HG03457 (cell line): Measurements from ENCODE around the gene PRRT3.
A peak's percentile ranks its signal among the peaks of the same experiment; 100 is the strongest.
"Not testable (repeated sequence)": the region's sequence is repeated elsewhere in the genome, so short reads cannot be mapped to it uniquely, and the experiment has no call there.

ENCODE experiments used
- ATAC-seq: cut with Tn5 transposase; IDR thresholded peaks from one replicate; pipeline ENCODE4 v1.9.1; 2021; ENCODE audit warnings: moderate number of reproducible peaks; ENCODE audit not compliant: unreplicated experiment

The PRRT3 gene

DNA sequence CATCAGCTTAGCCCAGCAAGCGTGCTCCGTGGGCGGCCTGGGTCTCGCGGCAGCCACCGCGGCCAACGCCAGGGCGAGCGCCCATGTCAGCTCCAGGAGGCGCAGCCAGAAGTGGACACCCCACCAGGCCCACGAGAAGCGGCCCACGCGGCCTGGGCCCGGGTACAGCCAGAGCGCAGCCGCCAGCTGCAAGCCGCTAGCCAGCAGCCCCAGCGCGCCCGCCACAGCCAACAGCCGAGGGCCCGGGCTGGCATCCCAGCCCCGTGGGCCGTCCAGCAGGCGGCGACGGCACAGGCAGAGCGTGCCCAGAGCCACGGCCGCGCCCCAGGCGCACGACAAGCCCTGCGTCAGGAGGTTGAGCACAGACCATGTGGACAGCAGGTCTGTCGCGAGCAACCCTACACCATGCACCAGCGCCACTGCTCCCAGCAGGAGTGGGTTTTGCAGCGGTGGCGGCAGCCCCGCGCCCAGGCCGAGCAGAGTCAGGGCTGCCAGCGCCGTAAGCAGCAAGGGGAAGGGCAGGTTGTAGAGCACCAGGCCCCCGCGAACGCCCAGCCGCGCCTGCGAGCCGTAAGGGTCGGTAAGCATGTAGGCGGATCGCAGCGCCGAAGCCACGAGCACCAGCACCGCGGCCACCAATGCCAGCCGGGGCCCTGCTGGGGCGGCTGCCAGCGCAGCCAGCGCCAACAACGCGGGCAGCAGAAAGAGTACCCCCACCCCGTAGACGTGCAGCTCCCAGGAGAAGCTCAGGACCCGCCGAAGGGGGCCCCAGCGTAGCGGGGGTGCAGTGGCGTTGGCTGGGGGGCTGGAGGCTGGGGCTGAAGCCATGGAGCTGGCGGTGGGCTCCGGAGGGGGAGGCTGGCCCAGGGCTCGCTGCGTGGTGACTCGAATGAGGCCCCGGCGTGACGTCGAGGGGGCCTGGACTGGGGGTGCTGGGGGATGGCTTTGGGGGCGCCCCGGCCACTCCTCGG is 4.9 kb downstream of the PRRT3 start:
- no peak for ATAC-seq

- ATAC-seq, result peak; percentile 63
These were observed 5.8 kb downstream of the PRRT3 start for GRCh38 chr3:9946112-9947024.

GRCh38 chr3:9945358-9945757 is 6.8 kb downstream of the PRRT3 start:
- no peak for ATAC-seq

GRCh38 chr3:9944271-9944670 is 7.9 kb downstream of the PRRT3 start:
- no peak for ATAC-seq

DNA sequence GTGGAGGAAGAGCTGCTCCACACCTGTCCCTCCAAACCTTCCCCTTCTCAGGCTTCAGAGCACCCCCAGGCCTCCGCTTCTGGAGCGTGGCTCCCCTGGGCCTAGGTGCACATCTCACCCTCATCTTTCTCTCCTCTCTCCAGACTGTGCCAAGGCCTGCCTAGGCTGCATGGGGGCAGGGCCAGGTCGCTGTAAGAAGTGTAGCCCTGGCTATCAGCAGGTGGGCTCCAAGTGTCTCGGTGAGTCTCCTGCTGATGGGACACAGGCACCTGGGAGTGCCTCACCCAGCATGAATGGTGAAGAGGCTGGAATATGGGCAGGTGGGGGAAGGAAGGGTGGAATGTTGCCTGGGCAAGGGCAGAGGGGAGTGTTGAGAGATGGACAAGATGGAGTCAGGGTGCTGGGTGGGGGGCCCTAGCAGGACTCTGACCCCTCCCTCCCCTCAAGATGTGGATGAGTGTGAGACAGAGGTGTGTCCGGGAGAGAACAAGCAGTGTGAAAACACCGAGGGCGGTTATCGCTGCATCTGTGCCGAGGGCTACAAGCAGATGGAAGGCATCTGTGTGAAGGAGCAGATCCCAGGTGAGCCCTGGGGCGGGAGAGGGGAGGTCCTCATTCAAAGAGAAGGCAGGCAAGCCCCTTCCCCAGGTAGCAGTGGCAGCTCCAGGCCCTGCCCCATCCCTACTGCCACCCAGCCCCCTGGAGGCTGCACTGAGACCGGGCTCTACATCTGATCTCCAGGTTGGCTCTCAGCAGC is 9.1 kb downstream of the PRRT3 start:
- no peak for ATAC-seq

DNA sequence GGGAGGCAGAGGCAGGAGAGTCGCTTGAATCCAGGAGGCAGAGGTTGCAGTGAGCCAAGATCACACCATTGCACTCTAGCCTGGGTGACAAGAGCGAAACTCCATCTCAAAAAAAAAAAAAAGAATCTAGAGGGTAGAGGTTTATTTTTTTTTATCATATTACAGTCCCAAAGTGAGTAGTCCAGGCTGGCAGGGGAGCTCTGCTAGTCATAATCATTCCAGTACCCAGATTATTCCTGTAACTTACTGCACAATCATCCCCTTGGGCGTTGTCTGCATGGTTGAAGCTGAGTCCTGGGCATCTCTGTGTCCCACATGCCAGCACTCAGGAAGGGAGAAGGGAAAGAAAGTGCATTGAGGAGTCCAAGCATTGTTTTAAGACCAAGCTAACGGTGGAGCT is 10.0 kb downstream of the PRRT3 start:
- no peak for ATAC-seq

DNA sequence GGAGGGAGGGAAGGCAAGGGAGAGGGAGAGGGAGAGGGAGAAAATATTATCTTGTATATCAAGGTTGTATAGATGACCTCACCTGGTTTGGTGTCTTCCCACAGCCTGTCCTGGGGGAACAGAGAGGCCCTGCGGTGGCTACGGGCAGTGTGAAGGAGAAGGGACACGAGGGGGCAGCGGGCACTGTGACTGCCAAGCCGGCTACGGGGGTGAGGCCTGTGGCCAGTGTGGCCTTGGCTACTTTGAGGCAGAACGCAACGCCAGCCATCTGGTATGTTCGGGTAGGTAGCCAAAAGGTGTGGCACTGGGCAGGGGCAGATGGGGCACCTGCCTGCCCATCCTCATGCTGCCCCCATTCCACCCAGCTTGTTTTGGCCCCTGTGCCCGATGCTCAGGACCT is 11.5 kb downstream of the PRRT3 start:
- no peak for ATAC-seq

- ATAC-seq, result not testable (repeated sequence)
These were observed 12.3 kb downstream of the PRRT3 start for GRCh38 chr3:9939906-9940305.

- no peak for ATAC-seq
These were observed 13.2 kb downstream of the PRRT3 start for GRCh38 chr3:9938966-9939365.

GRCh38 chr3:9937486-9938238 is 14.5 kb downstream of the PRRT3 start:
- no peak for ATAC-seq

- ATAC-seq, result no peak
These were observed 16.2 kb downstream of the PRRT3 start for GRCh38 chr3:9935966-9936510.

GRCh38 chr3:9934993-9935392 is 17.2 kb downstream of the PRRT3 start:
- ATAC-seq, result no peak

DNA sequence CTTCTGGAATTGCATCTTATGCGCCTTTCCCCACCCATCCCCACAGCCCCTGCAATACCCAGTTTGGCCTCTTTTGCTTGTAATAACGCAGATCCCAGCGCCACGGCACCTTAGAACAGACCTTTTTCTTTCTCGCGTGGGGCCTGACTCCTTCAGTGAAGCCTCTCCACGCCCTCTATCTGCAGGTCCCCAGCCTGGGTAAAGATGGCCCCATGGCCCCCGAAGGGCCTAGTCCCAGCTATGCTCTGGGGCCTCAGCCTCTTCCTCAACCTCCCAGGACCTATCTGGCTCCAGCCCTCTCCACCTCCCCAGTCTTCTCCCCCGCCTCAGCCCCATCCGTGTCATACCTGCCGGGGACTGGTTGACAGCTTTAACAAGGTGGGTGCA is 18.0 kb downstream of the PRRT3 start:
- no peak for ATAC-seq

GRCh38 chr3:9933561-9934234 is 18.5 kb downstream of the PRRT3 start, which contains the start of gene CRELD1:
Gene CRELD1 (plus strand): TSS chr3:9933834. CDS start chr3:9934439, 605 bp downstream.
- peak; percentile 82 for ATAC-seq

- peak; percentile 48 for ATAC-seq
These were observed 19.2 kb downstream of the PRRT3 start for GRCh38 chr3:9932843-9933560.

- no peak for ATAC-seq
These were observed 19.7 kb downstream of the PRRT3 start for GRCh38 chr3:9932535-9932842.

DNA sequence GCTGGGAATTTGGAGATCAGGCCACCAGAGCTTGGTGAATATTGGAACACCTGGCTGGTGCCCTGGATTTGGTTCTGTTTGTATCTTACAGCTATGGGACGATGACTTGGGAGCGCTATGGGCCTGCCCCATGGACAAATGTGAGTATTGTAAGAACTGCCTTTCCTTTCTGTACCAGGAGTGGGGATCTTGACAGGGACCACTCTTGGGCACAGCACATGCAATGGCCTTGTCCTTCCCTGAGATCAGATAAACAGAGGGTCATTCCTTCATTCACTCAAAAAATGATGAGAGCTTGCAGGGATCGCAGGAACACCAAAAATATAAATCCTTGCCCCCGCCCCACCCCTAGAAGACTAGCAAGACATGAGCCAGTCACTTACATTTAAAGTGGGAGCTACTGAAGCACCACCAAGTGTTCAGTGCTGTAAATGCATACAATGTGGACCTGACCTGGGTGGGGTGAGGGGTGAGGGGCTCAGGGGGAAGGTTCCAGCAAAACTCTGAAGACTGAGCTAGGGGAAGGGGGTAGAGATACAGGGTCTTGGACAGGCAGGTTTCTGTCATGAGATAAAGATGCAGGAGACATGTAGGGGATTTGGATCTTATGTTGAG is 21.3 kb downstream of the PRRT3 start:
- ATAC-seq, result no peak

- no peak for ATAC-seq
These were observed 24.1 kb downstream of the PRRT3 start for GRCh38 chr3:9928158-9928557.
